ENCODE data around the gene RAB14.

- TF ChIP-seq, protein P1, sequence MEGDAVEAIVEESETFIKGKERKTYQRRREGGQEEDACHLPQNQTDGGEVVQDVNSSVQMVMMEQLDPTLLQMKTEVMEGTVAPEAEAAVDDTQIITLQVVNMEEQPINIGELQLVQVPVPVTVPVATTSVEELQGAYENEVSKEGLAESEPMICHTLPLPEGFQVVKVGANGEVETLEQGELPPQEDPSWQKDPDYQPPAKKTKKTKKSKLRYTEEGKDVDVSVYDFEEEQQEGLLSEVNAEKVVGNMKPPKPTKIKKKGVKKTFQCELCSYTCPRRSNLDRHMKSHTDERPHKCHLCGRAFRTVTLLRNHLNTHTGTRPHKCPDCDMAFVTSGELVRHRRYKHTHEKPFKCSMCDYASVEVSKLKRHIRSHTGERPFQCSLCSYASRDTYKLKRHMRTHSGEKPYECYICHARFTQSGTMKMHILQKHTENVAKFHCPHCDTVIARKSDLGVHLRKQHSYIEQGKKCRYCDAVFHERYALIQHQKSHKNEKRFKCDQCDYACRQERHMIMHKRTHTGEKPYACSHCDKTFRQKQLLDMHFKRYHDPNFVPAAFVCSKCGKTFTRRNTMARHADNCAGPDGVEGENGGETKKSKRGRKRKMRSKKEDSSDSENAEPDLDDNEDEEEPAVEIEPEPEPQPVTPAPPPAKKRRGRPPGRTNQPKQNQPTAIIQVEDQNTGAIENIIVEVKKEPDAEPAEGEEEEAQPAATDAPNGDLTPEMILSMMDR (IDR thresholded peaks at IDR 0.05; ENCODE audit: low read depth, low read length), result no peak
- no peak for TF ChIP-seq EZH2phosphoT487 (IDR thresholded peaks at IDR 0.05; ENCODE audit: low read depth)
Measured at GRCh38 chr9:121214005-121214404, 12.3 kb upstream of the RAB14 start.

All from OCI-LY3 (cell line).